Activated T-cell treated with anti-CD3 and anti-CD28 coated beads, Interleukin-2, amount 50 U/mL, for 4 hours (primary cell): ENCODE measurements around the gene EIPR1. TPM values are rescaled to one million over a fixed set of nuclear protein-coding genes. Genes with fewer than 3 reads are reported as not detected.

Source experiments
- ATAC-seq, 2 donors: fragments of 200-7000 bp; cut with Tn5 transposase; one replicate each; pipeline ENCODE4 v1.10.0; 2021
- DNase-seq: peaks from one replicate; pipeline ENCODE4 v3.0.0-alpha.2; 2020
- H3K27me3 Mint-ChIP-seq: one replicate; pipeline ENCODE4 v1.8.0; 2021; ENCODE audit warnings: low read depth, mixed read lengths
- H3K36me3 Mint-ChIP-seq: one replicate; pipeline ENCODE4 v1.8.0; 2022; ENCODE audit warnings: mixed read lengths; ENCODE audit not compliant: insufficient read depth
- H3K4me1 Mint-ChIP-seq: one replicate; pipeline ENCODE4 v1.8.0; 2021; ENCODE audit warnings: low read depth, mixed read lengths
- H3K4me3 Mint-ChIP-seq: one replicate; pipeline ENCODE4 v1.8.0; 2021; ENCODE audit warnings: mild to moderate bottlenecking, moderate library complexity, mixed read lengths
- H3K9me3 Mint-ChIP-seq: one replicate; pipeline ENCODE4 v1.8.0; 2021; ENCODE audit warnings: mixed read lengths
- total RNA-seq, 3 donors: library from RNA; stranded (reverse); gene quantifications; one replicate each; pipeline ENCODE4 v1.2.1, GENCODE V29; 2021

EIPR1 gene
- total RNA-seq, 3 donors from 2014 or later = 36.3 to 39.5 (median 37.2) TPM

GRCh38 chr2:3280683-3281520 is 96.7 kb downstream of the EIPR1 start:
- no peak for DNase-seq
- Mint-ChIP-seq H3K9me3 (no peaks in the 10 kb centered on the region), H3K36me3 (peaks cover 29% of the 10 kb centered on the region), H3K27me3 (no peaks in the 10 kb centered on the region), H3K4me1 (peaks cover 9% of the 10 kb centered on the region), H3K4me3 (no peak overlapping the region)
- no peak for ATAC-seq

GRCh38 chr2:3280197-3280596 is 97.4 kb downstream of the EIPR1 start:
- Mint-ChIP-seq H3K4me1 (peaks cover 9% of the 10 kb centered on the region), H3K36me3 (peaks cover 32% of the 10 kb centered on the region), H3K4me3 (no peak overlapping the region), H3K9me3 (peaks cover 4% of the 10 kb centered on the region), H3K27me3 (no peaks in the 10 kb centered on the region)
- ATAC-seq (no peak), DNase-seq (no peak)

GRCh38 chr2:3279236-3279960 is 98.2 kb downstream of the EIPR1 start:
- H3K36me3 Mint-ChIP-seq = peaks cover 33% of the 10 kb centered on the region

GRCh38 chr2:3278521-3279218 is 98.9 kb downstream of the EIPR1 start:
- peaks cover 13% of the 10 kb centered on the region for H3K9me3 Mint-ChIP-seq
- H3K27me3 Mint-ChIP-seq = no peaks in the 10 kb centered on the region
- peaks cover 7% of the 10 kb centered on the region for H3K4me1 Mint-ChIP-seq
- no peak overlapping the region for H3K4me3 Mint-ChIP-seq
- DNase-seq = no peak
- ATAC-seq = no peak
- peaks cover 38% of the 10 kb centered on the region for H3K36me3 Mint-ChIP-seq

More at GRCh38 chr2:3279236-3279960, 98.2 kb downstream of the EIPR1 start:
- Mint-ChIP-seq H3K4me1 (peaks cover 7% of the 10 kb centered on the region), H3K9me3 (peaks cover 12% of the 10 kb centered on the region), H3K27me3 (no peaks in the 10 kb centered on the region), H3K4me3 (no peak overlapping the region)
- ATAC-seq (no peak), DNase-seq (no peak)

GRCh38 chr2:3277748-3278520 is 99.7 kb downstream of the EIPR1 start:
- H3K9me3 Mint-ChIP-seq = peaks cover 13% of the 10 kb centered on the region
- DNase-seq (no peak), ATAC-seq (no peak)
- no peak overlapping the region for H3K4me3 Mint-ChIP-seq
- H3K36me3 Mint-ChIP-seq = peaks cover 41% of the 10 kb centered on the region
- H3K27me3 Mint-ChIP-seq = no peaks in the 10 kb centered on the region
- H3K4me1 Mint-ChIP-seq = peaks cover 6% of the 10 kb centered on the region

- ATAC-seq (no peak), DNase-seq (no peak)
- Mint-ChIP-seq H3K36me3 (peaks cover 46% of the 10 kb centered on the region), H3K27me3 (no peaks in the 10 kb centered on the region), H3K4me3 (no peak overlapping the region), H3K4me1 (peaks cover 5% of the 10 kb centered on the region), H3K9me3 (peaks cover 13% of the 10 kb centered on the region)
Measured at GRCh38 chr2:3277050-3277747, 100.4 kb downstream of the EIPR1 start.

GRCh38 chr2:3272761-3273160 is 104.9 kb downstream of the EIPR1 start:
- H3K9me3 Mint-ChIP-seq = peaks cover 13% of the 10 kb centered on the region
- no peak for ATAC-seq
- DNase-seq = no peak
- no peaks in the 10 kb centered on the region for H3K4me1 Mint-ChIP-seq
- H3K36me3 Mint-ChIP-seq = peaks cover 41% of the 10 kb centered on the region
- H3K4me3 Mint-ChIP-seq = no peak overlapping the region
- no peaks in the 10 kb centered on the region for H3K27me3 Mint-ChIP-seq

GRCh38 chr2:3270095-3270478 is 107.5 kb downstream of the EIPR1 start:
- DNase-seq = no peak
- Mint-ChIP-seq H3K9me3 (peaks cover 7% of the 10 kb centered on the region), H3K27me3 (no peaks in the 10 kb centered on the region), H3K36me3 (peaks cover 33% of the 10 kb centered on the region), H3K4me3 (no peak overlapping the region), H3K4me1 (no peaks in the 10 kb centered on the region)
- no peak for ATAC-seq

- no peak overlapping the region for H3K4me3 Mint-ChIP-seq
- H3K9me3 Mint-ChIP-seq = peaks cover 2% of the 10 kb centered on the region
- DNase-seq (no peak), ATAC-seq (no peak)
- no peaks in the 10 kb centered on the region for H3K4me1 Mint-ChIP-seq
- H3K36me3 Mint-ChIP-seq = peaks cover 30% of the 10 kb centered on the region
- no peaks in the 10 kb centered on the region for H3K27me3 Mint-ChIP-seq
Measured at GRCh38 chr2:3269425-3270094, 108.1 kb downstream of the EIPR1 start.

- ATAC-seq = no peak
- Mint-ChIP-seq H3K9me3 (no peaks in the 10 kb centered on the region), H3K27me3 (no peaks in the 10 kb centered on the region), H3K4me1 (no peaks in the 10 kb centered on the region), H3K36me3 (peaks cover 26% of the 10 kb centered on the region), H3K4me3 (no peak overlapping the region)
- no peak for DNase-seq
Measured at GRCh38 chr2:3268705-3269029, 109.0 kb downstream of the EIPR1 start.

GRCh38 chr2:3267869-3268704 is 109.5 kb downstream of the EIPR1 start:
- Mint-ChIP-seq H3K9me3 (no peaks in the 10 kb centered on the region), H3K4me3 (no peak overlapping the region), H3K36me3 (peaks cover 25% of the 10 kb centered on the region), H3K27me3 (no peaks in the 10 kb centered on the region), H3K4me1 (no peaks in the 10 kb centered on the region)
- DNase-seq (no peak), ATAC-seq (no peak)

GRCh38 chr2:3266925-3267867 is 110.4 kb downstream of the EIPR1 start:
- H3K27me3 Mint-ChIP-seq = no peaks in the 10 kb centered on the region
- no peak for ATAC-seq
- H3K9me3 Mint-ChIP-seq = no peaks in the 10 kb centered on the region
- H3K36me3 Mint-ChIP-seq = peaks cover 21% of the 10 kb centered on the region
- H3K4me1 Mint-ChIP-seq = no peaks in the 10 kb centered on the region
- H3K4me3 Mint-ChIP-seq = no peak overlapping the region
- DNase-seq = no peak
